ENCODE data around the gene DHRS12.

- no peak for TF ChIP-seq POLR2AphosphoS5 (IDR thresholded peaks at IDR 0.05)
- no peak for TF ChIP-seq CTCF (IDR thresholded peaks at IDR 0.05)
- no peak for TF ChIP-seq POLR2A (IDR thresholded peaks at IDR 0.05)
Measured at GRCh38 chr13:51768976-51769375, 35.0 kb downstream of the DHRS12 start.
